MCF 10A (cell line): ENCODE data around the gene WDR27. TPM values are rescaled to one million over a fixed set of nuclear protein-coding genes. Genes with fewer than 3 reads are reported as not detected.

ENCODE experiments used
- BruUV-seq: library from RNA; stranded (reverse); fragments of 400-500 nt; replicated peaks from 2 replicates; lab custom pipeline; 2021; lab: Mats Ljungman, UMichigan
- CTCF ChIA-PET: fragments of 300-600 bp; sonication (Branson Sonifier 250); formaldehyde crosslinking; extraction: SDS; loops from one replicate; lab custom pipeline; 2021; ENCODE audit warnings: antibody characterized with exemption, inconsistent platforms; lab: Yijun Ruan, JAX
- POLR2A ChIA-PET: fragments of 300-600, 350-650 bp; sonication (Branson Sonifier 250); formaldehyde crosslinking; extraction: SDS; loops from one replicate; lab custom pipeline; 2020; ENCODE audit warnings: antibody characterized with exemption, inconsistent platforms; lab: Yijun Ruan, JAX
- DNase-seq: peaks from one replicate; pipeline ENCODE4 v3.0.0-alpha.2; 2018; ENCODE audit not compliant: unreplicated experiment
- H3K27ac Mint-ChIP-seq: one replicate; pipeline ENCODE4 v1.8.0; 2022; ENCODE audit warnings: mild to moderate bottlenecking, low read depth, mixed read lengths; ENCODE audit not compliant: unreplicated experiment
- H3K27me3 Mint-ChIP-seq: one replicate; pipeline ENCODE4 v1.8.0; 2022; ENCODE audit warnings: mixed read lengths; ENCODE audit not compliant: insufficient read depth, unreplicated experiment
- H3K36me3 Mint-ChIP-seq: one replicate; pipeline ENCODE4 v1.8.0; 2022; ENCODE audit warnings: mild to moderate bottlenecking, moderate library complexity, mixed read lengths; ENCODE audit not compliant: insufficient read depth, unreplicated experiment
- H3K4me1 Mint-ChIP-seq: one replicate; pipeline ENCODE4 v1.8.0; 2022; ENCODE audit warnings: mixed read lengths; ENCODE audit not compliant: insufficient read depth, unreplicated experiment
- H3K4me3 Mint-ChIP-seq: one replicate; pipeline ENCODE4 v1.8.0; 2022; ENCODE audit warnings: mild to moderate bottlenecking, moderate library complexity, mixed read lengths; ENCODE audit not compliant: unreplicated experiment
- H3K9me3 Mint-ChIP-seq: one replicate; pipeline ENCODE4 v1.8.0; 2022; ENCODE audit warnings: mixed read lengths; ENCODE audit not compliant: unreplicated experiment
- intact Hi-C: fragments of 100-400 bp; cut with micrococcal nuclease; formaldehyde crosslinking; loops from 2 replicates; pipeline ENCODE4 v1.14.1; 2022
- total RNA-seq: library from RNA; stranded (reverse); gene quantifications from 2 replicates; pipeline ENCODE4 v1.2.3, GENCODE V29; 2022
- TF ChIP-seq, protein P1 (sequence below): fragments of 200-600 bp; IDR thresholded peaks from one replicate; pipeline ENCODE4 v1.8.0; 2022; ENCODE audit warnings: antibody characterized with exemption, mild to moderate bottlenecking; ENCODE audit not compliant: unreplicated experiment

Gene WDR27
- total RNA-seq, 1 experiment from 2014 or later: 80.6 TPM

DNA sequence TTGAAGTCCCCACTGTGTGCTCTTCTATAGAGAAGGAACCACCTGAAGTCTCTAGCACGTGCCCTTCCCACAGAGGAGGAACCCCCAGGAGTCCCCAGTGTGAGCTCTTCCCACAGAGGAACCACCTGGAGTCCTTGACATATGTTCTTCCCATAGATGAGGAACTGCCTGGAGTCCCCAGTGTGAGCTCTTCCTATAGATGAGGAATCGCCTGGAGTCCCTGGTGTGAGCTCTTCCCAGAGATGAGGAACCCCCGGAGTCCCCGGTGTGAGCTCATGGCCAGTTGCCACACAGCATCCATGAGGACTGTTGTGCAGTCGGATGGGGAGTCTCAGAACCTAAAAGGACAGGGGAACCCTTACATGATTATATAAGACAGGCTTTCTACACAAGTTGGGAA lies 290.1 kb downstream of the WDR27 start:
- TF ChIP-seq, protein P1, sequence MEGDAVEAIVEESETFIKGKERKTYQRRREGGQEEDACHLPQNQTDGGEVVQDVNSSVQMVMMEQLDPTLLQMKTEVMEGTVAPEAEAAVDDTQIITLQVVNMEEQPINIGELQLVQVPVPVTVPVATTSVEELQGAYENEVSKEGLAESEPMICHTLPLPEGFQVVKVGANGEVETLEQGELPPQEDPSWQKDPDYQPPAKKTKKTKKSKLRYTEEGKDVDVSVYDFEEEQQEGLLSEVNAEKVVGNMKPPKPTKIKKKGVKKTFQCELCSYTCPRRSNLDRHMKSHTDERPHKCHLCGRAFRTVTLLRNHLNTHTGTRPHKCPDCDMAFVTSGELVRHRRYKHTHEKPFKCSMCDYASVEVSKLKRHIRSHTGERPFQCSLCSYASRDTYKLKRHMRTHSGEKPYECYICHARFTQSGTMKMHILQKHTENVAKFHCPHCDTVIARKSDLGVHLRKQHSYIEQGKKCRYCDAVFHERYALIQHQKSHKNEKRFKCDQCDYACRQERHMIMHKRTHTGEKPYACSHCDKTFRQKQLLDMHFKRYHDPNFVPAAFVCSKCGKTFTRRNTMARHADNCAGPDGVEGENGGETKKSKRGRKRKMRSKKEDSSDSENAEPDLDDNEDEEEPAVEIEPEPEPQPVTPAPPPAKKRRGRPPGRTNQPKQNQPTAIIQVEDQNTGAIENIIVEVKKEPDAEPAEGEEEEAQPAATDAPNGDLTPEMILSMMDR: no peak
- DNase-seq: no peak
- Mint-ChIP-seq H3K27ac (no peak overlapping the region), H3K9me3 (peaks cover 31% of the 10 kb centered on the region), H3K27me3 (no peaks in the 10 kb centered on the region), H3K4me1 (no peaks in the 10 kb centered on the region), H3K4me3 (no peak overlapping the region), H3K36me3 (no peaks in the 10 kb centered on the region)
- intact Hi-C loops: no loop called here
- ChIA-PET CTCF (no interaction called here), POLR2A (no interaction called here)
- BruUV-seq: no TSS peak

DNA sequence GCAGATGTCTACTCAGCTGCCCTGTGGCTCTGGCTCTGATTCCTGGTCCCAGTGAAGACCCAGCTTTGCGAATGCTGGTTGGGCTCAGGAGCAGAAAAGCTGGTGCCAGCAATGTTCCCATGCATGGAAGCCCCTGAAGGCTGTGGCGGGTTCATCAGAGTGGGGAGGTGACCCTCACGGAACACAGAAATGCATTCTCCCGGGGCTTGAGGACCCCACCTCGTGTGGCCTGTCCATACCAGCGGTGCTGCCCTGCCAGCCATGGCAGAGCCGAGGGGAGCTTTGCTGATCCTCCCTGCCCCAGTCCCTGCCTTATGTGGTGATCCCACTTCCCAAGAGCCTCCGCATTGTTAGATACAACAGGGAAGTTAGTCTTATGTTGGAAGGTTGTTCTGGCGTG lies 290.5 kb downstream of the WDR27 start:
- no peaks in the 10 kb centered on the region for H3K27me3 Mint-ChIP-seq
- no TSS peak for BruUV-seq
- H3K27ac Mint-ChIP-seq: no peak overlapping the region
- TF ChIP-seq, protein P1: no peak
- peaks cover 31% of the 10 kb centered on the region for H3K9me3 Mint-ChIP-seq
- DNase-seq: no peak
- H3K4me1 Mint-ChIP-seq: no peaks in the 10 kb centered on the region
- ChIA-PET POLR2A (no interaction called here), CTCF (no interaction called here)
- no peaks in the 10 kb centered on the region for H3K36me3 Mint-ChIP-seq
- no peak overlapping the region for H3K4me3 Mint-ChIP-seq
- intact Hi-C loops: no loop called here

DNA sequence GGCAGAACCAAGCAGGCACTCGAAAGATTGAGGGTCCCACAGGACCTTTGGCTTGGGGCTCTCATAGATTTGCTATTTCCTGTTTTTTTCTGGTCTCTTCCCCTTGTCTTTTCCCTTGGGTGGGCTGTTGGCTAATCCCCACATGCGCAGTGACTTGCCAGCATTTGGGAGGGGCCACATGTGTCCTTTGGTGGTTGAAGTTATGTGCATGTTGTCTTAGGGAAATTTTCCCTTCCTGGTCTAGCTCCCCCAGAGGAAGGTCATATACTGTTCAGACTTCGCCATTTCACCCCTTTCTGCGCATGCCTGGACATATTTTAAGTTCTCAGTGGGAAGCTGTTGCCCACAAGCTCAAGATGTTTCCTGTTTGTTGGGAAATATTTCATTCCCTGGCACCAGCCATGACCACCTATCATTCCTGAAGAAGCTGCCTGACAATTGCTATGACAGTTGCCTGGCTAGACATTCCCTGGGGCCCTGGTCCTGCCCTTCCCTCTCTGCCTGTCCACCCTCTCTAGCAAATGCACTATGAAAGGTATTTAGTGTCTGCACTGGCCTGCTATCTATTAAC lies 292.0 kb downstream of the WDR27 start:
- TF ChIP-seq, protein P1: no peak
- Mint-ChIP-seq H3K4me3 (no peak overlapping the region), H3K36me3 (no peaks in the 10 kb centered on the region), H3K9me3 (peaks cover 22% of the 10 kb centered on the region), H3K27ac (no peak overlapping the region), H3K4me1 (no peaks in the 10 kb centered on the region), H3K27me3 (no peaks in the 10 kb centered on the region)
- intact Hi-C loops: no loop called here
- CTCF ChIA-PET: interaction anchor here (0.6 to 1.3 kb wide), 3 partner anchors 11 to 467 kb away, joined by 3 to 4 read pairs (median 3); no protein-coding TSS in a partner anchor
- DNase-seq: peak; percentile 30
- POLR2A ChIA-PET: no interaction called here
- no TSS peak for BruUV-seq

DNA sequence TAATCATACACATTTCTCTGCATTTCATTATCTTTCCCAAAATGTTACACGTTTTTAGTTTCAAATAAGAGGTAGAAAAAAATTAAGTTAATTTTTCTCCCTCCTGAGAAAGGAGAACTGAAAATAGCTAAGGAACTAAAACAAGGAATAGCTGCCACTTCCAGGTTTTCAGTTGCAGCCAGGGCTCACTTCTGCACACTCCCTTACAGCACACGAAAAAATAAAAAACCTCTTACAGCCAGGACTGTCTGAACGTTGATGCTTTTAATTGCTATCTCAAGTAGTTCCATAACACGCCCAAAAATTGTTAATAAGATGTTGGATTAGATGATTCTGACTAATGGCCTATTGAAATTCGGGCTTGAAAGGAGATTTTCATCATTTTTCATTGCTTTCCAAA lies 294.5 kb downstream of the WDR27 start:
- TF ChIP-seq, protein P1: no peak
- H3K27me3 Mint-ChIP-seq: no peaks in the 10 kb centered on the region
- H3K9me3 Mint-ChIP-seq: peaks cover 9% of the 10 kb centered on the region
- no peaks in the 10 kb centered on the region for H3K4me1 Mint-ChIP-seq
- no TSS peak for BruUV-seq
- H3K27ac Mint-ChIP-seq: no peak overlapping the region
- intact Hi-C loops: no loop called here
- no peak overlapping the region for H3K4me3 Mint-ChIP-seq
- ChIA-PET POLR2A (no interaction called here), CTCF (no interaction called here)
- no peak for DNase-seq
- no peaks in the 10 kb centered on the region for H3K36me3 Mint-ChIP-seq

Other genes starting within 250 kb of the WDR27 start
- 25.3 and 26.3 TPM in 2 replicates for gene C6orf120, start 97 bp upstream of the WDR27 start, total RNA-seq
- gene PHF10, start 22.5 kb upstream of the WDR27 start, total RNA-seq: 27.2 and 34.9 TPM in 2 replicates
- 0.79 and 1.3 TPM in 2 replicates for gene DYNLT2, start 49.5 kb upstream of the WDR27 start, total RNA-seq
- gene ERMARD, start 49.6 kb upstream of the WDR27 start, total RNA-seq: 42.8 and 51.7 TPM in 2 replicates